PC-9 (cell line): ENCODE results near the gene CMTM4. TPM values are rescaled to one million over a fixed set of nuclear protein-coding genes. Genes with fewer than 3 reads are reported as not detected.

Source experiments
- BruUV-seq: library from RNA; stranded (reverse); fragments of 400-500 nt; replicated peaks from 2 replicates; lab custom pipeline; 2021; lab: Mats Ljungman, UMichigan
- CTCF ChIA-PET: fragments of 300-600 bp; sonication (Branson Sonifier 250); formaldehyde crosslinking; loops from one replicate; lab custom pipeline; 2022; ENCODE audit warnings: antibody characterized with exemption; lab: Charles Lee
- POLR2A ChIA-PET: fragments of 300-600 bp; sonication (Branson Sonifier 250); formaldehyde crosslinking; loops from one replicate; lab custom pipeline; 2022; ENCODE audit warnings: antibody characterized with exemption; ENCODE audit not compliant: unreplicated experiment; lab: Charles Lee
- DNase-seq, 2 experiments: peaks; one replicate each; pipeline versions ENCODE4 v3.0.0 to v3.0.0-alpha.2; 2015 to 2022; ENCODE audit warnings: mixed read lengths in 1 of 2
- H2AFZ ChIP-seq: fragments of 200-600 bp; sonication (generic); 2 replicates; pipeline ENCODE4 v1.8.1; 2017; ENCODE audit warnings: antibody characterized with exemption
- H3F3A ChIP-seq: fragments of 200-600 bp; sonication (generic); 2 replicates; pipeline ENCODE4 v1.8.1; 2017; ENCODE audit warnings: antibody characterized with exemption, mild to moderate bottlenecking, low read depth; ENCODE audit not compliant: insufficient read depth
- H3K27ac ChIP-seq: fragments of 200-600 bp; sonication (generic); 2 replicates; pipeline ENCODE4 v1.6.1; 2016; ENCODE audit warnings: mixed run types
- H3K27me3 ChIP-seq: fragments of 200-600 bp; sonication (generic); 2 replicates; pipeline ENCODE4 v1.6.1; 2016; ENCODE audit warnings: low read depth, mixed run types; ENCODE audit not compliant: insufficient read depth
- H3K36me3 ChIP-seq: fragments of 200-600 bp; sonication (generic); 2 replicates; pipeline ENCODE4 v1.6.1; 2016; ENCODE audit warnings: low read depth, mixed run types
- H3K4me1 ChIP-seq: fragments of 200-600 bp; sonication (generic); replicated peaks from 2 replicates; pipeline ENCODE4 v1.6.1; 2016; ENCODE audit warnings: mixed run types; ENCODE audit not compliant: insufficient read depth
- H3K4me2 ChIP-seq: fragments of 200-600 bp; sonication (generic); 2 replicates; pipeline ENCODE4 v1.6.1; 2017; ENCODE audit warnings: mixed run types
- H3K4me3 ChIP-seq: fragments of 200-600 bp; sonication (generic); 2 replicates; pipeline ENCODE4 v1.6.1; 2016; ENCODE audit warnings: mixed run types
- H3K79me2 ChIP-seq: fragments of 200-600 bp; sonication (generic); 2 replicates; pipeline ENCODE4 v1.6.1; 2017; ENCODE audit warnings: low read depth, mixed run types
- H3K9me2 ChIP-seq: fragments of 200-600 bp; sonication (generic); 2 replicates; pipeline ENCODE4 v1.8.1; 2017; ENCODE audit warnings: mild to moderate bottlenecking; ENCODE audit not compliant: insufficient read depth
- H3K9me3 ChIP-seq: fragments of 200-600 bp; sonication (generic); 2 replicates; pipeline ENCODE4 v1.8.1; 2016; ENCODE audit warnings: low read depth; ENCODE audit not compliant: insufficient read depth
- H4K20me1 ChIP-seq: fragments of 200-600 bp; sonication (generic); 2 replicates; pipeline ENCODE4 v1.8.1; 2017; ENCODE audit not compliant: insufficient read depth
- EZH2 ChIP-seq: fragments of 200-600 bp; sonication (generic); IDR thresholded peaks from 2 replicates; pipeline ENCODE4 v1.8.0; 2017; ENCODE audit warnings: antibody characterized with exemption, low read depth
- intact Hi-C: fragments of 100-400 bp; cut with micrococcal nuclease; formaldehyde crosslinking; loops from one replicate; pipeline ENCODE4 v1.10.0; 2022; ENCODE audit not compliant: unreplicated experiment
- total RNA-seq: library from RNA; stranded (reverse); gene quantifications from 2 replicates; pipeline ENCODE4 v1.2.3, GENCODE V29; 2021
- TF ChIP-seq, protein P1 (sequence below): fragments of 200-600 bp; sonication (generic); conservative IDR thresholded peaks from 2 replicates; pipeline ENCODE4 v1.6.1; 2017; ENCODE audit warnings: mixed run types, antibody characterized with exemption, mild to moderate bottlenecking, moderate library complexity

The CMTM4 gene
- total RNA-seq, 1 experiment from 2014 or later: 81.3 TPM

DNA sequence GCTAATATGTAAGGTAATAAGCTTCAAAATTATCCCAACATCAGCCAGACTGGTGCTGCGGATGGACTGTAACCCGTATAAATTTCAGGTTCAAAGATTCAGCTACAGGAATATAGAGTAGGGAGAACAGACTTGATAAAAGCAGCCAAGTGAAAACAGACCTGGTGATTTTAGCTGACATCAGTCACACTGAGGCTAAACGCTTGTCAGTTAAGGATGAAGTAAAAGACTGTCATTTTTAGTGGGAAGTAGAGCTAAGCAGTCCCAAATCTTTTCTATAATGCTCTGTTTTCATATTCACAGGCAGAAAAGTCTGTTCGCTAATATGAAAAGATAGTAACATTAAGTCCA lies 35.4 kb downstream of the CMTM4 start:
- no peak overlapping the region for H3K4me2 ChIP-seq
- no peak overlapping the region for H2AFZ ChIP-seq
- H3K36me3 ChIP-seq: no peaks in the 10 kb centered on the region
- TF ChIP-seq, protein P1, sequence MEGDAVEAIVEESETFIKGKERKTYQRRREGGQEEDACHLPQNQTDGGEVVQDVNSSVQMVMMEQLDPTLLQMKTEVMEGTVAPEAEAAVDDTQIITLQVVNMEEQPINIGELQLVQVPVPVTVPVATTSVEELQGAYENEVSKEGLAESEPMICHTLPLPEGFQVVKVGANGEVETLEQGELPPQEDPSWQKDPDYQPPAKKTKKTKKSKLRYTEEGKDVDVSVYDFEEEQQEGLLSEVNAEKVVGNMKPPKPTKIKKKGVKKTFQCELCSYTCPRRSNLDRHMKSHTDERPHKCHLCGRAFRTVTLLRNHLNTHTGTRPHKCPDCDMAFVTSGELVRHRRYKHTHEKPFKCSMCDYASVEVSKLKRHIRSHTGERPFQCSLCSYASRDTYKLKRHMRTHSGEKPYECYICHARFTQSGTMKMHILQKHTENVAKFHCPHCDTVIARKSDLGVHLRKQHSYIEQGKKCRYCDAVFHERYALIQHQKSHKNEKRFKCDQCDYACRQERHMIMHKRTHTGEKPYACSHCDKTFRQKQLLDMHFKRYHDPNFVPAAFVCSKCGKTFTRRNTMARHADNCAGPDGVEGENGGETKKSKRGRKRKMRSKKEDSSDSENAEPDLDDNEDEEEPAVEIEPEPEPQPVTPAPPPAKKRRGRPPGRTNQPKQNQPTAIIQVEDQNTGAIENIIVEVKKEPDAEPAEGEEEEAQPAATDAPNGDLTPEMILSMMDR: no peak
- TF ChIP-seq EZH2: no peak
- peak overlapping the region; percentile 49; the same call in 1 of the 2 replicates for H3K27ac ChIP-seq
- no TSS peak for BruUV-seq
- H3K9me3 ChIP-seq: no peaks in the 10 kb centered on the region
- no peak for DNase-seq
- ChIA-PET POLR2A (interaction anchor here (0.5 to 1.0 kb wide), 5 partner anchors 22 to 207 kb away, joined by 3 to 8 read pairs (median 4); no protein-coding TSS in a partner anchor), CTCF (interaction anchor here (0.8 to 2.4 kb wide), 5 partner anchors 11 to 304 kb away, joined by 3 to 11 read pairs (median 3); no protein-coding TSS in a partner anchor)
- H3K9me2 ChIP-seq: no peaks in the 10 kb centered on the region
- H3F3A ChIP-seq: no peaks in the 10 kb centered on the region
- no peaks in the 10 kb centered on the region for H3K4me1 ChIP-seq
- peaks cover 28% of the 10 kb centered on the region for H3K79me2 ChIP-seq
- peaks cover 6% of the 10 kb centered on the region; the same call in 1 of the 2 replicates for H4K20me1 ChIP-seq
- intact Hi-C loops: loop anchor here (2.0 to 5.0 kb wide), 3 partner anchors 52 to 221 kb away; partner anchors contain the start of gene PDP2
- no peaks in the 10 kb centered on the region for H3K27me3 ChIP-seq
- H3K4me3 ChIP-seq: no peak overlapping the region

DNA sequence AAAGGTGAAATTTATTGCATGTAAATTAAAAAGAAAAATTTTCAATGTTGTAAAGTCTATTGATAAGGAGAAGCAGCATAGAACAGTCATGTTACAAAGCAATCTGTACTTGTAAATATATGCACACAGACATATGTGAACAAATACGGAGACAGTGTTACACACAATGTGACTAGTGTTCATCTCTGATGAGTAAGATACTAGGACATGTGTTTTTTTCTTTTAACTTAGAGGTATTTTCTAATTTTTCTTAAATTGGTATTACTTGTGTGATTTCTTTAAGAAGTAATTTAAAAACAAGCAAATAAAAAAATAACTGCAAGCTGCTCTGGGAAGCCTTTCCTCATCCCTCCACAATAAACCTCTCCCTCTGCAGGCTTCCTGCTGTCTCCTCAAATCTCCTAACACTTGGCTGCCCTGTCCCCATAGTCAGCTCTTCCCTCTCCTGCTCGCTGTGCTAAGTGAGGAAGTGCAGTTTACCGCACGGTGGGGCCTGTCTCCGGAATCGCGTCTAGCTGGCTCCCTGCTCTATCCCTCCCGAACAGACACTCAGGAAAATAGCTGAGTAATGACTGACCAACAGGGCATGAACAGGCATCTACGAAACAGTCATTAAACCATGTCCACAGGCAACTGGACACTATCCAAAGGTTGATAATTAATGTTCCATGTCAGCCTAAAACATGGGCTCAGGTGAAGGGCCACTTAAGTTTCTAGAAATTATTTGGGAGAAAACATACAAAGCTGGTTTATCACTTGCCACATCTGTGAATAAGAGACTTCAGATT lies 35.9 kb downstream of the CMTM4 start:
- no peaks in the 10 kb centered on the region for H3K9me2 ChIP-seq
- H3K4me3 ChIP-seq: no peak overlapping the region
- ChIA-PET CTCF (interaction anchor here (0.5 to 2.4 kb wide), 8 partner anchors 10 to 452 kb away, joined by 3 to 11 read pairs (median 4); no protein-coding TSS in a partner anchor), POLR2A (interaction anchor here (0.5 to 1.0 kb wide), 7 partner anchors 21 to 207 kb away, joined by 3 to 8 read pairs (median 3); no protein-coding TSS in a partner anchor)
- intact Hi-C loops: loop anchor here (2.0 to 5.0 kb wide), 3 partner anchors 52 to 222 kb away; partner anchors contain the start of gene PDP2
- H4K20me1 ChIP-seq: peaks cover 6% of the 10 kb centered on the region; the same call in 1 of the 2 replicates
- no TSS peak for BruUV-seq
- H3K79me2 ChIP-seq: peaks cover 28% of the 10 kb centered on the region
- H3F3A ChIP-seq: no peaks in the 10 kb centered on the region
- no peak overlapping the region for H2AFZ ChIP-seq
- no peaks in the 10 kb centered on the region for H3K9me3 ChIP-seq
- no peak overlapping the region for H3K4me2 ChIP-seq
- H3K27me3 ChIP-seq: no peaks in the 10 kb centered on the region
- TF ChIP-seq, protein P1: no peak
- TF ChIP-seq EZH2: no peak
- H3K36me3 ChIP-seq: no peaks in the 10 kb centered on the region
- peak in 1 of 2 experiments; percentile 69 for DNase-seq
- peak overlapping the region; percentile 49; the same call in 1 of the 2 replicates for H3K27ac ChIP-seq
- no peaks in the 10 kb centered on the region for H3K4me1 ChIP-seq

DNA sequence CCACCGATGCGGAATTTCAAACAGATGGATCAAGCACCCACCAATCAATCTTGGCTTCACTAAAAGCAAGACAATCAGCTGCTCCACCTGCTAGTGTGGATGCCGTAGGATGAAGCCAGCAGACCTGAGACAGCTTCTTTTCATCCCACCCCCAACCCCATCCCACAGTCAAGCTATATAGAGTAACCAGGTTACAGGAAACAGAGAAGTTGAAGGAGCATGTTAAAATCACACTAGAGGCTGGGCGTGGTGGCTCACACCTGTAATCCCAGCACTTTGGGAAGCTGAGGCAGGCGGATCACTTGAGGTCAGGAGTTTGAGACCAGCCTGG lies 37.7 kb downstream of the CMTM4 start:
- no peak overlapping the region for H2AFZ ChIP-seq
- no peaks in the 10 kb centered on the region for H3K9me2 ChIP-seq
- no peaks in the 10 kb centered on the region for H3K9me3 ChIP-seq
- DNase-seq: no peak
- H3K4me1 ChIP-seq: 0 out of 2 replicates have a peak, but pooled peaks cover 4% of the 10 kb centered on the region
- H3K36me3 ChIP-seq: no peaks in the 10 kb centered on the region
- TF ChIP-seq, protein P1: no peak
- TF ChIP-seq EZH2: no peak
- H3K27ac ChIP-seq: no peak overlapping the region
- CTCF ChIA-PET: interaction anchor here (0.5 to 1.2 kb wide), 2 partner anchors 50 to 121 kb away, joined by 3 to 4 read pairs; no protein-coding TSS in a partner anchor
- H3F3A ChIP-seq: no peaks in the 10 kb centered on the region
- peaks cover 6% of the 10 kb centered on the region; the same call in 1 of the 2 replicates for H4K20me1 ChIP-seq
- intact Hi-C loops: no loop called here
- H3K4me3 ChIP-seq: no peak overlapping the region
- no peaks in the 10 kb centered on the region for H3K27me3 ChIP-seq
- BruUV-seq: no TSS peak
- POLR2A ChIA-PET: no interaction called here
- no peak overlapping the region for H3K4me2 ChIP-seq
- H3K79me2 ChIP-seq: peaks cover 35% of the 10 kb centered on the region
